HG02798 (cell line): Measurements from ENCODE around the gene RRBP1.
A peak's percentile ranks its signal among the peaks of the same experiment; 100 is the strongest.

Source experiments
- ATAC-seq: cut with Tn5 transposase; IDR thresholded peaks from one replicate; pipeline ENCODE4 v1.9.1; 2021; ENCODE audit warnings: mild to moderate bottlenecking; ENCODE audit not compliant: unreplicated experiment, poor library complexity

The RRBP1 gene

DNA sequence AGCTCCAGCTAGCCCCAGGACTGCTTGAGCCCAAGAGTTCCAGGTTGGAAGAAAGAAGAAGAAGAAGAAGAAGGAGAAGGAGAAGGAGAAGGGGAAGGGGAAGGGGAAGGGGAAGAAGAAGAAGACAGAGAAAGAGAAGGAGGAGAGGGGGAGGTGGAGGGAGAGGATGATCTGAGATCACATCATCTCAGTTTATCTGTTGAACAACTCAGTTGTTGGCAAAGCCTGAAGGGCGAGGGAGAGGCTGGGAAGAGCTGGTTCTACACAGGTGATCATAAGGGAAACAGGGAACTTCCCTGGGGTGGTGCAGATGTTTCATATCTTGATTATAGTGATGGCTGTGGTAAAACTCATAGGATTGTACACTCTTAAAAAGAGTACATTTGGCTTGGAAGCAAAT lies 3.1 kb upstream of the RRBP1 start:
- ATAC-seq, result no peak

DNA sequence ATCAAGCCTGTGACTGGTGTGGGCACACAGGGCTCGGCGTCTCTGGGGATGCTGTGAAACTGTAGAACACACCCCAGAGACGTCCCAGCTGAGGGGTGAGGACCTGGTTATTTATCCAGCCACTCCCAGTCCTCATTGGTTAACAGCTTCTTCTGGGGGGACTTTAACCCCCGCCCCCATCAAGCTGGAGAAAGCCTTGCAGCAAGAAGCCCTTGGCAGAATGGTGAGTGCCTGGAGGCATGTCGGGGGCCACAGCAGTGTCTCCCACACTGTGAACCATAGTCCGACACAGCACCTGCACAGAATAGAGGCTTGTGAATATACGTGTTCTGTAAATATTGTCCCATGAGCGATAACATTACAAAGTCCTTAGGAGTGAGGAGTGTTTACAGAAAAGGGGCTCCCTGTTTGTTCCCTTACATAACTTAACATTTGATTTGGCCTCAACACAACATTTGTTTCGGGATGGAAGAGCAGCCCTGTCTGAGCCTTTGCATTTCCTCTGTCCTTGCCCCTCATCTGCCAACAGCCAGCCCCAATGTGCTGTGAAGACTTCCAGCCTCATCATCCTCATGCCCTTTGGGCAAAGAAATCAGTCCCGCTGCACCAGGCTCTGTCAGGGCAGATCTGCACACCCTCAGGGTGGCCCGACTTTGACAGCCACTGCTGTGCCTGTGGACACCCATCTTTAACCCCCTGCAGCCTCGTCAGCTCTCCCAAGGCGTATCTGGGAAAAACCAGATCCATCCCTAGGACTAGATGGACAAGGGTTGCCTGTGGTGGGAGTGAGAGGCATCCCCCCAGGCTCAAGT lies 2.2 kb upstream of the RRBP1 start:
- ATAC-seq, result no peak

DNA sequence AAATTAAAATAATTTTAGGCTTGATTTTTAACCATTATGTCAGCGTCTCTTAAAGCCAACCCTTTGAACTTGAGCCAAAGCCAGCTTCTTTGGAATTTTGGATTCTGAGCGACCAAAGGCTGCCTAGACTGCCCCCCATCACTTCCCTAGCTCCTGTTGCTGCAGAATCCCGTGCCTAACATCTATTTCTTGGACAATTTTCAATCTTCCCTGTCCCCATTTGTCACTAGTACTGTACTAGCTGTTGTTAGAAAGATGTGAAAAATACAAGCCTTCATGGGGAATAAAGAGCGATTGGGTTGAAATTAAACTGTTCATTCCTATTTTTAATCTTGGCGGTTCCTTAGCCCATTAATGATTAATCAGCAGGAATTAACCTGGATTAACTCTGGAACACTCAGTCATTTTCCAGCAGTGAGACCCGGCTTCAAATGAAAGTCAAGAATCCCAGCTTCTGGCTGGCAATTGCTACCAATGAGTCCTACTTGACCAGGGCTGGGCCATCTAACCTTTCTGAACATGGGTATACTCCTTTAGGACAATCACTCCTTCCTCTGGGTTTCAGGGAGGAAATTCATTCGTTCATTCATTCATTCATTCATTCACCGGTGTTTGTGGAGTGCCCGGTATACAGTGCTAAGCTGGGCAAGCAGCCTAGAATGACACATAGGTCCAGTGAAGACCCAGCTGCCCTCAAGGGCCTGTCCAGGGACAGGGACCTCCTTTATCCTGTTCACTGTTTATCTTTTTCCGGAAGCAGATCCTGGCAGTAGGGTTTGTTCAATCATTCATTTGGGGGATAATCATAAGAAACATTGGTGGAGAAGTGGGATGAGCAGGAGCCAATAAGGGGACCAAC lies 1.4 kb upstream of the RRBP1 start:
- ATAC-seq, result no peak

DNA sequence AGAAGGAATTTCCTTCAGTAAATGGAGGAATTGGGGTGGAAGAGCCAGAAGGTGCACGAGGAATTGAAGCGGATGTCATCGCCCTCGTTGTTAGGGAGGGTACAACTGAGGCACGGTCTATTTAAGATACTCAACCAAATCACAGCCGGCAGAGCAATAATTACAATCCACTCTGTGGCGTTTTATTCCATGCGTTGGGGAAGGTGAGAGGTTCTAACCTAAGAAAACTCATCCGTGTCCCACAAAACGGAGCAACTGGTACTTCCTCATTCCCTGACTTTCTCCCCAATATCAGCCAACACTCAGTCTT lies 802 bp upstream of the RRBP1 start:
- ATAC-seq, result no peak

DNA sequence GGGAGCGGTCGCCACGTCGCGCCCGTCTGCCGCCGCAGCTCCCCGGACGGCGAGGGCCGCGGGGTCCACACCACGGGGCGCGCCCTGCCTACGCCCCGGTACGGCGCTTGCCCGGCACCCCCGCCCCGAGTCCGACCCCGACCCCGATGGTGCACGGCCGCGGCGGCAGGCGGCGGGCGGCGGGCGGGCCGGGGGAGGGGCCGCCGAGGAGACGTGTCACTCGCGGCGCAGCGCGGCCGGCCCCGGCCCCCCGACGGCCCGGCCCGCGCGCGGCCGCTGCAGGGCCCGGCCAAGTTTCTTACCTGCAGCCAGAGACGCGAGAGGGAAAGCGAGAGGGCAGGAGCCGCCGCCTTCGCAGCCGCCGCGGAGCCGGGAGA lies 328 bp downstream of the RRBP1 start:
- ATAC-seq, result peak; percentile 3

DNA sequence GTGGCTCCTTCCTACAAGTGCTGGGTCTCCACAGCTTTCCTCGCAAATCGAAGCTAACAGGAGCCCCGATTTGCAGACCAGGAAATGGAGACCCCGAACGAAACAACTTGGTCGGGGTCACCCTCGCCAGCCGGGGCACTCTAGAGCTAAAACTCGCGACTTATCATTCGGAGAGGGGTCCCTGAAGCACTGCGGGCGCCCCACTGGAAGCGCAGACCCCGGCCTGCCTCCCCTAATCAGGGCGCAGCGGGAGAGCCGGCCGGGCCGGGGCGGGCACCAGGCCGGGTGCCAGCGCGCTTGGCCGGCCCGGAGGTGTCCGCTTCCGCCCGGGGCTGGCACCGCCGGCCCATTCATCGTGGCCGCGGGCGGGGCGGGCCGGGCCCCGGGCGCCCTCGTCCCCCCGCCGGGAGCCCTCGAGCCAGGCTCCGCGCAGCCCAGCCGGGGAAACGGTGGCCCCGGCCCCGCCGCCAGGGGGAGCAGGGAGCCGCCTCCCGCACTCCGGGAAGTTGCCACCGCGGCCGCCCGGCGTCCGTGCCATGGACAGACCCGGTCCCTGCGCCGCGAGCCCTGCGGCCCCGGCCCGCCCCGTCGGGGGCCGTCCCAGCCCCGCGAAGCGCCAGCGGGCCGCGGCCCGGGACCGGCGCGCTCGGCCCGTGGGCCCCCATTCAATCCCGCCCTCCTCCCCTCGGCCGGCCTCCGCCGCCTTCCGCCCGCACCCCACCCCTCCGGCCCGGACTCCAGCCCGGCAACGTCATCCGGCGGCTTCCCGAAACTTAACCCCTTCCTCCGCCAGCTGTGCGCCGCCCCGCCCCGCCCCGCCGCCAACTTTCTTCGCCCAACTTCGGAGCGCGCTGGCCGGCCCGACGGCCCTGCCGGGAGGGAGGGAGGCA lies 961 bp downstream of the RRBP1 start:
- ATAC-seq, result peak; percentile 44

DNA sequence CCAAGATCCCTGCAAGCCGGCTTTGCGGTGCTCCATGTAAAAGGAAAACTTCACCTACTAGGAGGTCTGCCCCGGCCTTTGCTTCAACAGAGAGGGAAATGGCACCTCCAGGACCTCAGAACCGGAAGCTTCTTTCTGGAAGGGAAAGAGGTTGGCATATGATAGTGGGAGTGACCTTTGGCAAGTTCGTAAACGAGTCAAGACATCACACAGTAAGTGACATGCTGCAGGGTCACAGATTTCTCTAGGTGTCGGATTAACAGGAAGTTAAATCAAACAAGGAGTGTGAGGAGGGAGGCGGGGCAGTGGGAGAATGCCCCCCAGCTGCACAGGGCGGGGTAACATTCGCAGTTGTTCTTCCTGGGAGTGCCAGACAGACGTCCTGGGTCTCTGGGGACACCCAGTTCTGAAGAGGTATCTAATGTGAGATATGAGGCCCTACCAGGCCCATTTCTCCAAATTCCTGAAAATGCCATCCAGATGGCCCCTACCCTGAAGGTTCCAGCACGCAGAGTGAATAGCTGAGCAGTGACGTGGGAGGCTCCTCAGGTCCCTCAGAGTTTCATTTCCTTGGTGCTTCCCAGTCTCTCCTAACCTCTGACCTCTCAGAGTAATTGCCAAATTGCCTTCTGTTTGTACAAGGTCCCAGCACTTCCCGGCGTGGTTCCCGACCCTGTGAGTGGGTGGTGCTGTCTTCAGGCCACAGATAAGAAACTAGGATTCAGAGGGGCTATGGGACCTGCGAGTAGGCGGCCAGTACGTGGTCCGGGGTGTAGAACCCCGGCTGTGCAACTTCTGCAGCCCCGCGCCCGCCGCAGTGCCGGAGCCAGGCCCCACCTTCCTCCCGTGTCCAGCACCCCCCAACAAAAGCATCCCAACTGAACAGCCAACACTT lies 1.9 kb downstream of the RRBP1 start:
- no peak for ATAC-seq

DNA sequence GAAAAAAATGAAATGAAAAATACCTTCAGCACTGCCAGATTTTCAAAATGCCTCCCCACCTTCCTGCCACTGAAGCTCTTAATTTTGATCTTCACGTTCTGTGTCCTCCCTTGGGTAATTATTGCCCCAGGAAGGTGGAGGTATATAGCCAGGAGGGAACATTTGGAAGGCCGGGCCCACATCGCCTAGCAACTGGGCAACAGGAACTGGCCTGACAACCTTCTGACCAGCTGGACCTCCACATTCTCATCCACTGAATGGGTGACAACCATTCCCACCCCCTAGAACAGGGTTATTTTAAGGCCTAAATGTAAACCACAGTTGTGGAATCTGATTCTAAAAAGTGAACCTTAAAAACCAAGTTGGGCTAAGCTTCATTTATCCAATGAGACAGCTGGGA lies 3.2 kb downstream of the RRBP1 start:
- no peak for ATAC-seq

DNA sequence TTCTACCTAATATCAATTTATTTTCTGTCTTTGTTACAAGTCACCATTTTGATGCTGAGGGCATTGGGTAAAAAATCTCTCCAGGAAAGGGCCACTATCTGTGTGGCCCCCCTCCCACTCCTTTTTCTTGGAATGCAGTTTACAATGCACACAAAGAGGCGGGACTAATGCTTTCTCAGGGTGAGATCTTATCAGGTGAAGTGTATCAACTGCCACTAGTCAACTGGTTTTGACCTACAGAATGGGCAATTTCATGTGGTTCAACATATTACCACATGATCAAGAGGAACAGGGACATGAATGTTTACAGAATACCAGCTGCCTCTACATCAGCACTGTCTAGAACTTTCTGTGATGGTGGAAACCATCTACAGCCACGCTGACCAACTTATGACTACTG lies 3.7 kb downstream of the RRBP1 start:
- no peak for ATAC-seq

DNA sequence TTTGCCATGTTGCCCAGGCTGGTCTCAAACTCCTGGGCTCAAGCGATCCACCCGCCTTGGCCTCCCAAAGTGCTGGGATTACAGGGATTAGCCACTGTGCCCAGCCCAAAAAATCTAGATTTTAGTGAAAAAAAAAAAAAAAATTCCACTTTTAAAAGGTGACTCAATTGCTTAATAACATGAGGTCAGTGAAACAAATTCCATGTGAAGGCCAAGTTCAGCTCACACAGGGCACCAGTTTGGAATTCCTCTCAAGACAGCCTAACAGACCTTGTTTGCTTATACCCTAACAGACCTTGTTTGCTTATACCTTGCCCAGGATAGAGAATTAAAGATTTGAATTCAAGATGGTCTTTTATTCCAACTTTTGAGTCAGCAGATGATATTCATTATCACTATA lies 5.1 kb downstream of the RRBP1 start:
- ATAC-seq, result no peak

DNA sequence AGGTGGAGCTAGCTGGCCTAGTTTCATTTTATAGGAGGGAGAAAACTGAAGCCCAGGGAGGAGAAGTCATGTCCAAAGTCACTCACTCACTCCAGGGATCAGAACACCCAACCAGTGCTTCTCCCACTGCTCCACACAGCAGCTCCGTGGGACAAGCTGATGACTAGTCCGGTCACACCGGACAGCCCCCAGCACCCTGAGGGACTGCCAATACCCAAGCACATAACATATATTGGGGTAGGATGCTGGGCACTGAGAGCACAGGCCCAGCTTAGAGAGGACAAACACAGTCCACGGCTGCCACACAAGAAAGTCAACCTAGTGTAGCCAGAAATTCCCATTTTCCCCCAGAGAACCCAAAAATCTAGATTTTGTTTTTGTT lies 5.7 kb downstream of the RRBP1 start:
- no peak for ATAC-seq

DNA sequence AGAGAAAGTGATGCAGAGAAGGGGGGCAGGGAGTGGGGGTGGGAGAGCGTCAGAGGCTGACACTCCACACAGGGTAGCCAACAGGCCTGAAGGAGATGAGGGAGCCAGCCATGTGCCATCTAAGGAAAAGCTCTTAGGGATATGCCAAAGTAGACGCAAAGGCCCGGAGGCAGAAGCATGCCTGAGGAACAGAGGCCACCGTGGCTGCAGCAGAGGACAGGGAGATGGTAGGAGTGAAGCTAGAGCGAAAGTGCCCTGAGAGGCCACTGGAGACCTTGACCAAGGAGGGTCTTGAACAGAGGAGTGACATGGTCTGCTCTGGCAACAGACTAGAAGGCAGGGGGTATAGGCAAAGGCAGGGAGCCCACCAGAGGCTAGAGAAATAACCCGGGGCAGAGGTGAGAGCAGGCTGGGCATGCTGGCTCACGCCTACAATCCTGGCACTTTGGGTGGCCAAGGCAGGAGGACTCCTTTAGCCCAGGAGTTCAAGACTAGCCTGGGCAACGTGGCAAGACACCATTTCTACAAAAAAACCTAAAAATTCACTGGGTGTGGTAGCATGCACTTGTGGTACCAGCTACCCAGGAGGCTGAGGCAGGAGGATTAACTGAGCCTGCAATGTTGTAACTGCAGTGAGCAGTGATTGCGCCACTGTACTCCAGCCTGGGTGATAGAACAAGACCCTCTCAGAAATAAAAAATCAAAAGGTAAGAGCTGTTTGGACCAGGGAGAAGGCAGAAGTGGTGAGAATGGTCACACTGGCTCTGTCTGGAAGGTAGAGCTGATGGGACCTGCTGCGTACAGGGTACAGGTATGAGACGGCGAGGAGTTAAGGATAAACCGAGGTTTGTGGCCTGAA lies 6.3 kb downstream of the RRBP1 start:
- no peak for ATAC-seq

DNA sequence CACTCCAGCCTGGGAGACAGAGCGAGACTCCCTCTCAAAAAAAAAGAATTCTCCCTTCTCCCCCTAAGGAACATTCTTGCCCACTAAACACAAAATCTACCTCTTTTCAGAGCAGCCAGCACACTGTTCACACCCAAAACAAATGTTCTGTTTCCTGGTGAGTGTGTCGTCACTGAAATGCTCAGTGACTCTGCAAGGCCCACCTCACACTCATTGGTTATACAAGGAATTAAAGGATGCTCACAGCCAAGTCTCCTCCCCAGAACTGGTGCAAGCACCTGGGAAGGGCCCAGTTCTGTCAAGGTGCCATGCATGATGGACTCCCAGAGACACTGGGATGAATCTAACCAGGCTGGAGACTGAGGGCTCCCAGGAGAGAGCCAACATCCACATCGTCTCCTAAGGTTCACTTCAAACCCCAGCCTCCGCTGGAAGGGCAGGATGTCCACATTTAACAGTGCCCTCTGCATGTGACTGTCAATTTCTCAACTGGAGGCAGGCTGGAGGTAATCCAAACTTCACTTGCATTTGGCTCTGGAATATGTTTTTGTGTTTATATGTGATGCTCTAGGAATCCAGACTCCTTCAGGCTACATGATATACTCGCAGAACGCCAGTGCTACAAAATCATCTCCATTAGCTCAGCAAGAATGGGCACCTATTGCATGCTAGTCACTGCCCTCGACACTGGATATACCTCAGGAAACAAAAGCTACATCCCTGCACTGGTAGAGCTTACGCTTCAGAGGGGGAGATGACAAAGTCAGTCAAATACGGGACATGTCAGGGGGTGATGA lies 7.1 kb downstream of the RRBP1 start:
- ATAC-seq, result no peak

DNA sequence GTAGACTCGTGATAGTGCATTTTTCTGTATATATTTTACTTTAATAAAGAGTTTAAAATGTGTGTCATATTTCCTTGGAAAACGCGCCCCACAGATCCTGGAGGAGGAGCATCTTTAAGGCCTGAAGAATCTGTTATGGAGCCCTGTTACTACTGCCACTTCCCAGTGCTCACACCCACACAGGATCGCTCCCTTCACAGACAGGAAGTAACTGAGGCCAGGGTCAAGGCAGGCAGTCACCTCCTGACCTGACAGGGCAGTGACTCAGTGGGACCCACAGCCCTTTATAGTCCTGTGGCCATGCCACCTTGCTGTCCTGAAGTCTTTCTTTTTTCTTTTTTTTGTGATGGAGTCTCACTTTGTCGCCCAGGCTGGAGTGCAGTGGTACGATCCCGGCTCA lies 9.0 kb downstream of the RRBP1 start:
- no peak for ATAC-seq

DNA sequence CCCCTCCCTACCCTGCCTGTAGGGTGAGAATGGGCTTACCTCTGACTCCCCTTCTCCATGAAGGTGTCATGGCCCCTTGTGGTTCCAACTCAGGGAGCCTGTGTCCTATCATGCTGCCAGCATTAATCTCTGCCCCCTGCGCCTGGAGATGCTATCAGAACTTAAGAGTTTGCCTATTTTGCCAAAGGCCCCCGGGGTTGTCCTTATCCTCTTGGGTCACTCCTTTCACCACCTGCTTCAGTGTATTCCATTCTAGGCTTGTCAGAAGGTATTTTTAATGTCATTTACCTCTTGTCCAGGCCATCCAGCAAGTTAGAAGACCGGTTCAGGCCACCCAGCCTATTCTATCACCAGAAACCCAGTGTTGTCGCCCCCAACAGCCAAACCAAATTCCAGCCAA lies 10.5 kb downstream of the RRBP1 start:
- ATAC-seq, result no peak

DNA sequence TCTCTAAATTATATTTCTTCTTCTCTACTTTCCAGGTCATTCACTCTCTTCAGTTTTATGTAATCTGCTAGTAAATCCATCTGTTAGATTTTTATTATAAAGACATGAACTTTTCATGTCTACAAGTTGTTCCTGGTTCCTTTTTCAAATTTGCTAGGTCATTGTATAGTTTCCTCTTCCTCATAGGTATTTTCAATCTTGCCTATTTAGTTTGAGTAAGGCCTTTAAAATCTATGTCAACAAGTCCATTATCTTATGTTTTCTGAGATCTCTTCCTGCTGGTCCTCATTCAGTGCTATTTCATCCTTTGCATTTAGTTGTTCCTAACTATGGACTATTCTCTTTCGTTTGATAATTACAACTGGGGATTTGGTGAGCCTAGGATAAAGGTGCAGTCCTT lies 11.0 kb downstream of the RRBP1 start:
- ATAC-seq, result no peak

DNA sequence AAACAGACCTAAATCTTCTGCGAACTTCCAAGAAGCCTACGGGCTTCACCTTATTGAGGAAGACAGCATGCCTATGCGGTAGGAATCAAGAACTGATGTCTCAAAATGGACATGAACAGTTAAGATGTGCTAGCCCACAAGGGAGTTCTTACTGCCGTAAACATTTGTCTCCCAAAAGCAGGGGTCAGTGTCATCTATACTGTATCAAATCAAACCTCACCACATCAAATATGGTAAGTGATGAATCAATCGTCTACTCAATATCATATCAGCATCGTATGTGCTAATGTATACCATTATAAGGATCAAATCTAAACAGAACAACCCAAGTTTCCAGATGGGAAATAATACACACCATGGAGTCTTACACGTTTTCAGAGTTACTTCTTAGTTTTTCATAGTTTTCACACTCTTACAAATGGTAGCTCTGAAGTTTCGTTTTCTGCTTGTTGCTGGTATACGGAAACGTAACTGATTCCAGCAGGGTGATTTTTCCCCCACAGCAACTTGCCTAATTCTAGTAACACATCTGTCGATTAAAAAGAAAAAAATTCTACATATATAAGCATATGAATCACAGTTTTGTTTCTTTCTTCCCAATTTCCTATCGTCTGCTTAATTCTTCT lies 12.6 kb downstream of the RRBP1 start:
- ATAC-seq, result no peak

DNA sequence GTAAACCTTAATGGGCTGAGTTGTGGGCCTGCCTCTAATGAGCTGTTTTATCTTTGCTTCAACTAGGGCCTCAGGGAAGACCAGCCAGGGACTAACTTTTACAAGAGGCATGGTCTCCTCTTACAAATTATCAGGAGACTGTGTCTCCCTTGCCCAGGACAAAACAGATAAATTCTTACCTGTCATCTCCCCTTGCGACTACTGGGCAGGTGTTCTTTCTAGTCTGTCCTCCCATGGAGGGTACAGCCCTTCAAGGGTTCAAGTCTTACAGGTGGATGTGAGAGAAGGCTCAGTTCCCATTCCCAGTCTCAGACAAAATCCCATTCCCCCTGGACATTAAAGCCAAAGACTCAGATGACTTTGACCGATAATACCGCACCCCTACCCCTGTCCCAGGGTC lies 13.6 kb downstream of the RRBP1 start:
- no peak for ATAC-seq
